SKM-1 (cell line): ENCODE results near the gene TIMP2.
"Not testable (repeated sequence)": the region's sequence is repeated elsewhere in the genome, so short reads cannot be mapped to it uniquely, and the experiment has no call there.

Source experiments
- DNase-seq: peaks from one replicate; lab custom pipeline; 2025; ENCODE audit not compliant: unreplicated experiment; lab: John Stamatoyannopoulos, UW

TIMP2 gene

DNA sequence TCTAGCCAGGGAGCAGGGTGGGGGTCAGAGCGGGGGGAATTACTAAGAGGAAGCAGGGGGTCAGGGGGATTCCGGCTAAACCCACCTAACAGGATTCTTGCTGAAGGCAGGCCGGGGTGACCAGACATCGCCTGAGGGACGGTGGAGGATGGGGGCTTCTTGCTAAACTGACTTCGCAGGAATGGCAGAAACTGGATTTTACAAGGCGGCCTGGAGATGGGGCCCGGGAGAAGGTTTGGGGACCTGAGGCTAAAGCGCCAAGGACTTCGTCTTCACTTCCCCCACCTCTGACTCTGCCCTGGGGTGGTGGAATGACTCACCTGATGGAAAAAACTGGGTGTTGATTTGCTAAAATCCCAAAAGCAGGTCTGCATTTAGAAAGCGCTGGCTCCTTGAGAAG lies 31.1 kb upstream of the TIMP2 start:
- DNase-seq = no peak

- no peak for DNase-seq
Observed at GRCh38 chr17:78954684-78955083, 29.5 kb upstream of the TIMP2 start.

DNA sequence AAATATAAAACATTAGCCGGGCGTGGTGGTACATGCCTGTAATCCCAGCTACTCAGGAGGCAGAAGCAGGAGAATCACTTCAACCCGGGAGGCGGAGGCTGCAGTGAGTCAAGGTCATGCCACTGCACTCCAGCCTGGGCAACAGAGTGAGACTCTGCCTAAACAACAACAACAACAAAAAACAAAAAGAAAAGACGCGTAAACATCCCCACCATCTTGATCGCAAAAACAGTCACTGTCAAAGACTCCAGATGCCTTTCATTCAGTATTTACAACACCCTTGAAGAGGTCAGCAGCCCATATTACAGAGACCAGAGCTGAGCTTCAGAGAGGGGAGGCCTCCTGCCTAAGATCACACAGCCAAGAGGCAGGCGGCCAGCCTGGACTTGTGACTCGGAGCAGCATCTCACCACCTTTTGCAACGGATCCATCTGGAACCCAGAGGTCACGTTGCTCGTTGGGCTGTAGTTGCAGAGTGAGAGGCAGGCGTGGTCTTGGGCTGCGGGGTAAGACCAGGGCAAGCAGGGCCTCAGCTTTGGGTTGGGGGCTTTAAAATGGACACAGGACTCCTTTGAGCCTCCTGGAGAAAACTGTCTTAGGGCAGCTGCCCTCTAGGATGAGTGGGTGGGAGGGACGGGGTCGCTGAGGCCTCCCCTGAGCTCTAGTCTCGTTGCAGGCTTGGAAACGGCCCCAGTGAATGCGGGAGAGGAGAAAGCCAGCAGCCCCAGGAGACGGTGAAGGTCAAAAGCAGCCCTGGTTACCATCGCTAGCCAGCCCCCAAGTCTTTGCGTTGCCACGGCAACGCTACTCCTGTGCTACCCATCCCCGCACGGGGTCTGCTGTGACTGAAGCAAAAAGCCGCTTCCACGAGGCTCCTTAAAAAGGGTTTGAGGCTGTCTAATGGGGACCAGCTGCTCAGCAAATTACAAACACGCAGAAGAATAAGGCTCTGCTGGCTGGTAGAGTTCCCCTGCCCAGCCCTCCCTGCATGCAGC lies 28.5 kb upstream of the TIMP2 start:
- DNase-seq = no peak

- DNase-seq = no peak
Observed at GRCh38 chr17:78952706-78953105, 27.5 kb upstream of the TIMP2 start.

- no peak for DNase-seq
Observed at GRCh38 chr17:78951967-78952551, 26.9 kb upstream of the TIMP2 start.

GRCh38 chr17:78950870-78951269 lies 25.7 kb upstream of the TIMP2 start:
- DNase-seq = no peak

DNA sequence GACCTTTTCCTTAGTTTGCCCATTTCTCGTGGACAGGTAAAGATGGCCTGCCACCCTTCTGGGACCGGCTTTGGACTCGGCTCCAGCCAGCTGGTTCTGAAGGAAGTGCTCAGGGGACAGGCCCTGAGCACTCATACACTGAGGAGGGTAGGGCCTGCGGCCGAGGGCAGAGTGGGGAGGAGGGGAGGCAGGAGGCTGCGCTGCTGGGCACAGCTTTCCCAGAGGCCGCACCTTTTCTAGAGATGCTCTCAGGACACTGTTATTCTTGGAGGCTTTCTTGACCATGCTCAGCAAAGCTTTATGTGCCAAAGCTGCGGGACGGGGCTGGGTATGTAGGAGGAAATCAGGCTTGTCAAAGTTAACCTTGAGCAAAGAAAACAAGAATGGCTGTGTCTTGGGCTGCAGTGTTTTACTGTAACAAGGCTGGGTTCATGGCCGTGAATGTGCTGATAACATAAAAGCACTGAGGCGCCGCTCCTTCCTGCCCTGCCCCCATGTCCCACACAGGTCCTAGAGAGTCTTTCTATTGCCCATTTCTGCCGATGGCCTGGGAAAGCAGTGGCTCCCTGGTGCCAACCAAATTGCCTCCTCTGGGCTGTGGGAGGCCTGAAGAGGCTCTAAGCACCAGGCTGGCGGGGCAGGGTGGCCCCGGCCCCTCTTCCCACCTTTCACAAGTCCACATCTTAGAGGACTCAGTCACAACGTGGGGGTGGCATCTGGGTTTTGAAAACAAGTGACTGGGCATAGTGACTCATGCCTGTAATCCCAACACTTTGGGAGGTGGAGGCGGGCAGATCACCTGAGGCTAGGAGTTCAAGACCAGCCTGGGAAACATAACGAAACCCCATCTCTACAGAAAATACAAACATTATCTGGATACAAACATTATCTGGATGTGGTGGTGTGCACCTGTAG lies 22.3 kb upstream of the TIMP2 start:
- DNase-seq = no peak

DNA sequence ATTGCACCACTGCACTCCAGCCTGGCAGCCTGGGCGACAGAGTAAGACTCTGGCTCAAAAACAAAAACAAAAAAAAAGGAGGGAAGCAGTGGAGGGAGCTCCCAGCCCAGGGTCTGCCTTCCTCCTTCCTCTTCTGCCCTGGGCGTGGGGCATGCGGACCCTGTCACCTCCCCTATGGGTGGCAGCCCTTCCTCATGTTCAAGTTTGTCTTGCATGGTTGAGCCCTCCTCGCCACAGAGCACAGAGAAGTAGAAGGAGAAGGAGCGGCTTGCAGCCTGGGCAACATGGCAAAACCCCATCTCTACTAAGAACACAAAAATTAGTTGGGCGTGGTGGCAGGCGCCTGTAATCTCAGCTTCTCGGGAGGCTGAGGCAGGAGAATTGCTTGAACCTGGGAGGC lies 21.4 kb upstream of the TIMP2 start:
- no peak for DNase-seq

- DNase-seq = no peak
Observed at GRCh38 chr17:78946131-78946530, 20.9 kb upstream of the TIMP2 start.

DNA sequence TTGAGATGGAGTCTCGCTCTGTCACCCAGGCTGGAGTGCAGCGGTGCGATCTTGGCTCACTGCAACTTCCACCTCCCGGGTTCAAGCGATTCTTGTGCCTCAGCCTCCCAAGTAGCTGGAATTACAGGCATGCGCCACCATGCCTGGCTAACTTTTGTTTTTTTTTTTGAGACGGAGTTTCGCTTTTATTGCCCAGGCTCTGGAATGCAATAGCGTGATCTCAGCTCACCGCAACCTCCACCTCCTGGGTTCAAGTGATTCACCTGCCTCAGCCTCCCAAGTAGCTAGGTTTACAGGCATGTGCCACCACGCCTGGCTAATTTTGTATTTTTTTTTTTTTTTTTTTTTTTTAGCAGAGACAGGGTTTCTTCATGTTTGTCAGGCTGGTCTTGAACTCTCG lies 20.3 kb upstream of the TIMP2 start:
- DNase-seq = not testable (repeated sequence)

DNA sequence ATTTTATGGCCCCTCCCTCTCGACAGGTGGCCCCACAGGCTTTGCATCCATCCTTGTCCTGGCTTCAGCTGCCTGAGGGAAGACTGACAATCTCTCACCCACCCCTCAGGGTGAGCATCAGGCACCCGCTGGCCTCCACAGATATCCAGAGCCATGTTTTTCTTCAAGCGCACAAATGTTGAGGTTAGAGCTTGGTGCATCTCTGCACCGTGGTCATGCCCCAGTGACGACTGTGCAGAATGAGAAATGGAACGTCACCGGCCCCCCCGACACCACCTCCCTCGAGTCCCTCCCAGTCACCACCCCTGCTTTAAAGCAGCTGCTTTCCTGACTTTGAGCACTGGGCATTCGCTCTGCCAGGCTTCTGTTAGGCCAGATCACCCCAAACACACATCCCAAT lies 19.8 kb upstream of the TIMP2 start:
- no peak for DNase-seq

- DNase-seq = no peak
Observed at GRCh38 chr17:78944026-78944425, 18.8 kb upstream of the TIMP2 start.

- no peak for DNase-seq
Observed at GRCh38 chr17:78940708-78941107, 15.5 kb upstream of the TIMP2 start.

DNA sequence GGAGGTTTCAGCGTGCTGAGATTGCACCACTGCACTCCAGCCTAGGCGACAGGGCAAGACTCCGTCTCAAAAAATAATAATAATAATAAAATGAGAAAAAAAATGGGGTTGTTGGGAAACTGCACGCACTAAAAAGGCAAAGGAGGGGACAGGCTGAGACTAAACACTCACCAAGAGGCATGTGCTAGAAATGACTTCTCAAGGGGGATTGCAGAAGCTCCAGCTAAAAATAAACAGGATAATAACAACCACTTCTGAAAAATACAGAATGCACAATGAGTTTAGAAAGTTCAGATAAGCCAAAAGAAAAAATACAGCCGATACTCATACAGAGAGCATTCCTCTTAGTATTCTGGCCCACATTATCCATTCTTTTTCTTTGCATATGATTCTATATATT lies 15.1 kb upstream of the TIMP2 start:
- no peak for DNase-seq

DNA sequence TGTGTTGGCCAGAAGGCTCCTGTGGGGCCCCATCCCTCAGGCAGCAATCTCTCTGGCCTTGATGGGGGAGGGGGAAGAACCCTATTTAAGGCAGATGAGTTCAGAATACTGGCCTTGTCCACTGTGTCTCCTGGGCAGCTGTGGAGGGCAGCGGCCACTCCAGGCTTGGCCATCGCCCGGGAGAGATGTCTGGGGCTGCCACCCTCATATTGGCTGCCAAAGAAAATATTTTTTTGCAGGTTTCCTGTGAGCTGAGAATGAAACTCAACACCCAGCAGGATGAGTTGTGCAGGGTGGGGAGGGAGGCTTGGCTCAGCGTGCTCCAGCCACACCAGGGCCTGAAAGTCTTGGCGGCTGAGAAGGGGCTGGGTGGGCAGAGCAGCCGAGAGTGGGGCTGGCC lies 14.4 kb upstream of the TIMP2 start:
- no peak for DNase-seq

- no peak for DNase-seq
Observed at GRCh38 chr17:78937561-78937960, 12.4 kb upstream of the TIMP2 start.

DNA sequence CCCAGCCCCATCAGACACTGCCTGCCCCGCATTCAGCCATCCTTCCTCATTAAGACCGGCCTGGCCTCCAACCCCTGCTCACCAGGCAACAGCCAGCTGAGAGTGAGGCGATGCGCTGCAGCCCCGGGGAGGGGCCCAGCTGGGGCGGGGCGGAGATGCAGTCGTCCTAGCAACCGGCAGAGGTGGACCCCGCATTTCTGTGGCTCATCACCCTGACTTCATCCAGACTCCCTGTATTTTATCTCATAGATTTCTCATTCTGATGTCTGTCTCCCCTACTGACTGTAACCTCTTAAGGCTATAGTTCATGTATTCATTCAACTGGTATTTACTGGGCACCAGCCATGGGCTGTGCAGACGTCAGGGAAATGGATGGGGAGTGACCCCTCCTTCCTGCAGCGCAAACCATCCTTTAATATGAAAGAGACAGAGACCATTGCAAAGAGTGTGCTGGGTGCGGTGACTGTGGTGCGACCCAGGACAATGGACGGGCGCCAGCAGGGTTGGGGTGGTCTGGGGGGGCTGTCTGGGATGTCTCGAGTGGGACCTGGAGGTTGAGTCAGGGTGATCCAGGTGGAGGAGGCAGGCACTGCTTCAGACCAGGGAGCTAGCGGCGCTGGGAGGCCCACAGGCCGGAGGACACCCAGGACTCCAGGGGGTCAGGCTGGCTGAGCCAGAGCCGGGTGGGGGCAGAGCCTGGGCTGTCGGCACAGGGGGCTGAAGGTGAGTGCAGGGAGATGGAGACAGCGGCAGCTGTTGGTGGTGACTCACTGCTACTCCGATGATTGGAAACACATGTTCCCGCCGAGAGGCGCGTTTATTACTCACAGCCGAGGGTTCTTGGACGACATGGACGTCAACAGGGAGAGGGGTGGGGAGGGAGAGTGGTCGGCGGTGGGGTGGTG lies 10.5 kb upstream of the TIMP2 start:
- DNase-seq = no peak

DNA sequence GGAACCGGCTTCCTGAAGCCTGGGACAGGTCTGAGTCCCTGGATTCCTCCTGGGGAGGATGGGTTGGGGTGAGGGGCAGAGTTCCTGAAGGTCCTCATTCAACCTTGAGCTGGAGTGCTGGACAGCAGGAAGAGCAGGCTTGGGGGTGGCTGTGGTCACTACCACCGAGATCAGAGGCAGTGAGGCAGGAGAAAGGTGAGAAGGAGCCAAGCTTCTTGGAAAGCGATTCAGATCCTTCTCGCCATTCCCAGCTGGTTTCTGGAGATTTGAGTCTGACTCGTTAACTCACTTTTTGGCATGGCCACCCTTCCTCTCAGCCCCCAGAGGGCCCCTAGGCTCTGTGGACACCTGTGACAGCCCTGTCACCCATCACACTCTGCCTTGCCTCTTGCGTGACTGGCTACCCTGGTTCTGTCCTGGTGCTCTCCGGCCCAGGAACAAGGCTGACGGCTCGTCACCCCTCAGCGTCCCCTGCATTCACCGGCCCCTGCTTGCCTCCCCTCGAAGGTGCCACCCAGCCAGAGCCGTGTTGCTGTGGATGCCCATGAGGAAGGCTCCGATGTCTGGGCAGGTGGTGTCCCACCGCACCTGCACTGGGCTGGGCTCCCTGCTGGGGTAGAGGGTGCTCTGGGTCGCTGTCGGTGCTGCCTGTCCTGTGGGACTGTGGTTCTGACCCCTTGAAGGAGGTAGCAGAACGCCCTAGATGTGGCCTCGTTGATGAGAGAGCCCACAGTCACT lies 9.7 kb upstream of the TIMP2 start:
- no peak for DNase-seq

DNA sequence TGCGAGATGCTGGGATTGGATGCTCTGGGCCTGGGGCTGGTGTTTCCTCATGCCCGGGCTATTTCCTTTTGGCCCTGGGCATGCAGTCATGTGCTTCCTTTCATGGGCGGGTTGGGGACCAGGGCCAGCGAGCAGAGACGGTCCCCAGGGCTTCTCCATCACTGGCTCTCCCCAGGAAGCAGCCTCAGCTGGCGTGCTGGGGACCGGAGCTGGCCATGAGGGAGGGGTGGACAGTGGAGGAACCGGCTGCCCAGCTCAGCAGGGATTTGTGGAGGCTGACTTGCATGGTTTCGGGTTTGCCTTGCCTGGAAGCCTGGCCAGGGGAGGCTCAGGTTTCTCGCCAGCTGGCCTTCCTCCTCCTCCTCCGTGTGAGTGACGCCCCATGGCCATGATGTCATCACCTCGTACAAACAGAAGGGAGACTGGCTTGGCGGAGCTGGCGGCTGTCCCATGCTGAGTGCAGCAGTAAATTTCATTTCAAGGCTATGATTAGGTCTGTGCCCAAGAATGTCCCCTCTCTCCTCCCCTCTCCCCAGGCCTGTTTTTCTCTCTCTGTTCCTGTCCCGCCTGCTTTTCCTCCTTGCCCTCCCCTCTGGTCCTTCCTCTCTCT lies 8.9 kb upstream of the TIMP2 start:
- no peak for DNase-seq
